ENCODE data around the gene EPHB2. TPM values are rescaled to one million over a fixed set of nuclear protein-coding genes. Genes with fewer than 3 reads are reported as not detected.

The EPHB2 gene
- total and polyA plus RNA-seq, 7 donors, result 1.2 to 38.6 (median 3.0) TPM

GRCh38 chr1:22799971-22800370 lies 89.3 kb downstream of the EPHB2 start:
- peaks cover 0 to 3% (median 3%) of the 10 kb centered on the region in 4 donors for H3K4me1 ChIP-seq
- no peak overlapping the region for H3K27ac ChIP-seq
- WGBS, 2 donors, result 84 to 86% methylated on average over 16 of the region's 16 CpGs
- intact Hi-C loops (cut with DNase I), result no loop called here
- H3K4me3 ChIP-seq, result no peak overlapping the region
- H3K36me3 ChIP-seq, result no peaks in the 10 kb centered on the region
- no peaks in the 10 kb centered on the region for H3K27me3 ChIP-seq
- H3K9me3 ChIP-seq, result no peaks in the 10 kb centered on the region
- no peak for DNase-seq
- TF ChIP-seq POLR2A (IDR thresholded peaks at IDR 0.05) (no peak), EP300 (IDR thresholded peaks at IDR 0.05) (no peak), POLR2AphosphoS5 (IDR thresholded peaks at IDR 0.05) (no peak), CTCF (IDR thresholded peaks at IDR 0.05) (no peak)

- no peak overlapping the region for H3K27ac ChIP-seq
- 85 to 87% methylated on average over 8 of the region's 8 CpGs for WGBS, 2 donors
- H3K9me3 ChIP-seq, result no peaks in the 10 kb centered on the region
- no peak for TF ChIP-seq EP300 (IDR thresholded peaks at IDR 0.05)
- TF ChIP-seq POLR2A (IDR thresholded peaks at IDR 0.05), result no peak
- TF ChIP-seq POLR2AphosphoS5 (IDR thresholded peaks at IDR 0.05), result no peak
- no peak for TF ChIP-seq CTCF (IDR thresholded peaks at IDR 0.05)
- intact Hi-C loops (cut with DNase I), result no loop called here
- H3K36me3 ChIP-seq, result no peaks in the 10 kb centered on the region
- no peaks in the 10 kb centered on the region for H3K4me1 ChIP-seq
- H3K27me3 ChIP-seq, result no peaks in the 10 kb centered on the region
- no peak overlapping the region for H3K4me3 ChIP-seq
- no peak for DNase-seq
Observed at GRCh38 chr1:22800629-22801028, 90.0 kb downstream of the EPHB2 start.

GRCh38 chr1:22801347-22801746 lies 90.7 kb downstream of the EPHB2 start:
- intact Hi-C loops (cut with DNase I), result no loop called here
- H3K4me1 ChIP-seq, result no peaks in the 10 kb centered on the region
- TF ChIP-seq CTCF (IDR thresholded peaks at IDR 0.05), result no peak
- no peak overlapping the region for H3K27ac ChIP-seq
- H3K36me3 ChIP-seq, result no peaks in the 10 kb centered on the region
- no peak for DNase-seq
- no peaks in the 10 kb centered on the region for H3K9me3 ChIP-seq
- no peaks in the 10 kb centered on the region for H3K27me3 ChIP-seq
- H3K4me3 ChIP-seq, result no peak overlapping the region
- WGBS, 2 donors, result 93 to 94% methylated on average over 9 of the region's 9 CpGs

- WGBS, 2 donors, result 86 to 87% methylated on average over 19 of the region's 19 CpGs
Observed at GRCh38 chr1:22801761-22802160, 91.1 kb downstream of the EPHB2 start.

More at GRCh38 chr1:22801761-22802160, 91.1 kb downstream of the EPHB2 start:
- peaks cover 0 to 1% (median 0%) of the 10 kb centered on the region in 4 donors for H3K4me1 ChIP-seq
- no peak overlapping the region for H3K27ac ChIP-seq
- no peak for DNase-seq
- intact Hi-C loops (cut with DNase I), result no loop called here
- H3K4me3 ChIP-seq, result no peak overlapping the region
- no peaks in the 10 kb centered on the region for H3K27me3 ChIP-seq
- TF ChIP-seq POLR2AphosphoS5 (IDR thresholded peaks at IDR 0.05) (no peak), EP300 (IDR thresholded peaks at IDR 0.05) (no peak), POLR2A (IDR thresholded peaks at IDR 0.05) (no peak), CTCF (IDR thresholded peaks at IDR 0.05) (no peak)
- no peaks in the 10 kb centered on the region for H3K9me3 ChIP-seq
- H3K36me3 ChIP-seq, result no peaks in the 10 kb centered on the region

Data from sigmoid colon (tissue), 7 donors.